Neuronal stem cell (in vitro differentiated cells): ENCODE measurements around the gene WTAP.

Source experiments
- DNase-seq: peaks from one replicate; pipeline ENCODE4 v3.0.0-alpha.2; 2013; ENCODE audit warnings: low spot score
- H2AFZ ChIP-seq: one replicate; pipeline ENCODE4 v1.6.1; 2013; ENCODE audit warnings: mild to moderate bottlenecking, low read length, inconsistent platforms
- H2AK5ac ChIP-seq: 2 replicates; pipeline ENCODE4 v1.6.1; 2013; ENCODE audit warnings: low read depth, mild to moderate bottlenecking, inconsistent platforms, low read length, moderate library complexity, mixed read lengths
- H2BK120ac ChIP-seq: 2 replicates; pipeline ENCODE4 v1.6.1; 2013; ENCODE audit warnings: low read depth, mild to moderate bottlenecking, inconsistent platforms, low read length, moderate library complexity, mixed read lengths
- H2BK12ac ChIP-seq: one replicate; pipeline ENCODE4 v1.6.1; 2013; ENCODE audit warnings: low read length, inconsistent platforms
- H2BK15ac ChIP-seq: 2 replicates; pipeline ENCODE4 v1.6.1; 2013; ENCODE audit warnings: mild to moderate bottlenecking, low read length, inconsistent platforms, mixed read lengths
- H2BK5ac ChIP-seq: one replicate; pipeline ENCODE4 v1.6.1; 2013; ENCODE audit warnings: inconsistent platforms, mild to moderate bottlenecking, low read length, moderate library complexity
- H3K14ac ChIP-seq: one replicate; pipeline ENCODE4 v1.6.1; 2013; ENCODE audit warnings: low read length, inconsistent platforms
- H3K18ac ChIP-seq: 2 replicates; pipeline ENCODE4 v1.6.1; 2013; ENCODE audit warnings: low read length, inconsistent platforms
- H3K23ac ChIP-seq: 2 replicates; pipeline ENCODE4 v1.6.1; 2013; ENCODE audit warnings: low read depth, mild to moderate bottlenecking, mixed read lengths, low read length, inconsistent platforms; ENCODE audit not compliant: poor library complexity
- H3K27ac ChIP-seq: replicated peaks from 3 replicates; pipeline ENCODE4 v1.5.1; 2013; ENCODE audit warnings: low read length, inconsistent platforms
- H3K27me3 ChIP-seq, 3 experiments: 2 replicates each; pipeline ENCODE4 v1.6.1; 2013; ENCODE audit warnings: low read length in 3 of 3, mild to moderate bottlenecking in 2 of 3, inconsistent platforms in 1 of 3, low read depth in 1 of 3, mixed read lengths in 1 of 3, moderate library complexity in 1 of 3; ENCODE audit not compliant: control insufficient read depth in 3 of 3, insufficient read depth in 3 of 3
- H3K36me3 ChIP-seq, 2 donors: replicated peaks in 1 of 2; 2 replicates each; pipeline ENCODE4 v1.6.1; 2013; ENCODE audit warnings: low read length in 2 of 2; ENCODE audit not compliant: control insufficient read depth in 2 of 2, insufficient read depth in 2 of 2
- H3K4ac ChIP-seq: 2 replicates; pipeline ENCODE4 v1.6.1; 2013; ENCODE audit warnings: inconsistent platforms, mild to moderate bottlenecking, low read length, moderate library complexity
- H3K4me1 ChIP-seq, 2 donors: 1 replicate in 1 of 2; 2 replicates in 1 of 2; pipeline ENCODE4 v1.6.1; 2013; ENCODE audit warnings: low read length in 2 of 2, low read depth in 1 of 2; ENCODE audit not compliant: control insufficient read depth in 2 of 2, insufficient read depth in 1 of 2
- H3K4me2 ChIP-seq: one replicate; pipeline ENCODE4 v1.6.1; 2013; ENCODE audit warnings: mild to moderate bottlenecking, low read length, inconsistent platforms; ENCODE audit not compliant: insufficient read depth, poor library complexity, severe bottlenecking
- H3K4me3 ChIP-seq, 2 donors: 2 replicates each; pipeline ENCODE4 v1.5.1; 2013; ENCODE audit warnings: low read length in 2 of 2, mild to moderate bottlenecking in 2 of 2, inconsistent platforms in 1 of 2, moderate library complexity in 1 of 2
- H3K79me1 ChIP-seq: one replicate; pipeline ENCODE4 v1.6.1; 2013; ENCODE audit warnings: low read depth, mild to moderate bottlenecking, inconsistent platforms, low read length, moderate library complexity
- H3K9ac ChIP-seq: one replicate; pipeline ENCODE4 v1.6.1; 2013; ENCODE audit warnings: mild to moderate bottlenecking, low read depth, low read length, inconsistent platforms; ENCODE audit not compliant: poor library complexity
- H3K9me3 ChIP-seq, 2 donors: replicated peaks in 1 of 2; 2 replicates each; pipeline versions ENCODE3 to v1.6.1; 2013; ENCODE audit warnings: low read length in 2 of 2, mild to moderate bottlenecking in 2 of 2, inconsistent platforms in 1 of 2, low read depth in 1 of 2, mixed read lengths in 1 of 2, moderate library complexity in 1 of 2; ENCODE audit not compliant: control insufficient read depth in 2 of 2, insufficient read depth in 1 of 2
- H4K8ac ChIP-seq: one replicate; pipeline ENCODE4 v1.6.1; 2013; ENCODE audit warnings: low read depth, mild to moderate bottlenecking, inconsistent platforms, low read length, moderate library complexity
- H4K91ac ChIP-seq: one replicate; pipeline ENCODE4 v1.6.1; 2013; ENCODE audit warnings: low read length, low read depth, mild to moderate bottlenecking, inconsistent platforms; ENCODE audit not compliant: poor library complexity
- WGBS, 2 donors: extraction: QIAGEN DNeasy Blood & Tissue Kit; methylation state at CpG; one replicate each; pipeline ENCODE4 v1.1.7; 2013; ENCODE audit warnings: missing lambda C conversion rate in 2 of 2, mixed read lengths in 1 of 2; ENCODE audit not compliant: insufficient read length in 2 of 2, insufficient replicate concordance in 1 of 2; ENCODE audit errors: extremely low coverage in 2 of 2; 5-methylcytosine and 5-hydroxymethylcytosine counted together

WTAP gene

DNA sequence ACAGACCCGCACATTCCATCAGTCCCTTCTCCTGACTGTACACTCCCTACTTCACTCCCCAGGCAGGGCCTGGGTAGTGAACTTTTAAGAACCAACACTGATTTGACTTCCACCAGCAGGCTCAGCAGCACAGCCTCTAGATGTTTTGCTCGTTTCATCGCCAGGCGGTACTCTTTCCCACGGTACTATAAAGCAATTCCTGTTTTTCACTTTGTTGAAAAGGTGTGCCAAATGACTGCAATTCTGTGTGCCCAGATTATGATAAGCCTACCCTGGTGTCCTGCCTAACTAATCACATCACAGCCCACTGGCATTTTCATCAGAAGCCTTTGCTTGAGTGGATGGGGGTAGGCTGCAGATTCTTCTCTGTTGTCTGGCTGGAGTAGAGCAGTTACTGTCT lies 12.9 kb upstream of the WTAP start:
- Histone ChIP-seq H4K8ac (no peak overlapping the region), H3K36me3 (peaks cover 0 to 8% of the 10 kb centered on the region in 2 donors), H3K4me2 (no peak overlapping the region), H3K27me3 (no peaks in the 10 kb centered on the region), H2AK5ac (no peak overlapping the region), H3K4me3 (no peak overlapping the region), H2BK5ac (no peak overlapping the region), H2BK15ac (no peak overlapping the region), H3K4ac (no peak overlapping the region), H2AFZ (no peak overlapping the region), H3K79me1 (peaks cover 2% of the 10 kb centered on the region), H3K14ac (no peak overlapping the region), H3K9me3 (no peaks in the 10 kb centered on the region), H3K9ac (no peak overlapping the region), H3K18ac (no peak overlapping the region), H4K91ac (no peak overlapping the region), H3K4me1 (no peaks in the 10 kb centered on the region), H2BK120ac (no peak overlapping the region), H3K27ac (no peak overlapping the region), H2BK12ac (no peak overlapping the region), H3K23ac (no peak overlapping the region)
- no CpG with 5 or more reads among the region's 5 CpGs for WGBS, 2 donors
- no peak for DNase-seq

DNA sequence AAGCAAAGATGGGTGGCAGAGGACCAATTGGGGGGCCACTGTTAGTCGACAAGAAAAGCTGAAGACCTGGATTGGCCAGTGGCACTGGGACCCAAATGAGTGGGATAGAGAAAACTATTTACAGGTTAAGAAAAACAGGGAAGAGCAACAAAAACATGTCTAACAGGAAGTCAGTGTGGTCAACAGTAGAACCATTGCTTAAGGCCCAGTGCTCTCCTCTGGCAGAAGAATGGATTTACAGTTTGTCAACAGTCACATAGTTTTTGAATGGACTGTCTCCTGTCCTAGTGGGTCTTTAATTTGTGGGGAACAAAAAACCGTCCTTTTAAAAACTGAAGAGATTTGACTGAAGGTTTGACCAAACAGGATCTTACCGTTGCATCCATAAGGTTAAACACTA lies 12.1 kb upstream of the WTAP start:
- no peaks in the 10 kb centered on the region for H3K27me3 ChIP-seq
- no peak overlapping the region for H2BK12ac ChIP-seq
- H2BK15ac ChIP-seq, result no peak overlapping the region
- H3K23ac ChIP-seq, result no peak overlapping the region
- no peaks in the 10 kb centered on the region for H3K9me3 ChIP-seq
- no peak for DNase-seq
- no peak overlapping the region for H3K14ac ChIP-seq
- no peak overlapping the region for H4K91ac ChIP-seq
- no peak overlapping the region for H3K9ac ChIP-seq
- no peak overlapping the region for H2BK120ac ChIP-seq
- no peak overlapping the region for H3K4me3 ChIP-seq
- H2AK5ac ChIP-seq, result no peak overlapping the region
- H2BK5ac ChIP-seq, result no peak overlapping the region
- no peaks in the 10 kb centered on the region for H3K4me1 ChIP-seq
- no peak overlapping the region for H3K27ac ChIP-seq
- no CpG with 5 or more reads among the region's 3 CpGs for WGBS, 2 donors
- H4K8ac ChIP-seq, result no peak overlapping the region
- H3K79me1 ChIP-seq, result peaks cover 2% of the 10 kb centered on the region
- H3K4ac ChIP-seq, result no peak overlapping the region
- H3K36me3 ChIP-seq, result peaks cover 0 to 8% of the 10 kb centered on the region in 2 donors
- no peak overlapping the region for H3K18ac ChIP-seq
- no peak overlapping the region for H2AFZ ChIP-seq
- no peak overlapping the region for H3K4me2 ChIP-seq

DNA sequence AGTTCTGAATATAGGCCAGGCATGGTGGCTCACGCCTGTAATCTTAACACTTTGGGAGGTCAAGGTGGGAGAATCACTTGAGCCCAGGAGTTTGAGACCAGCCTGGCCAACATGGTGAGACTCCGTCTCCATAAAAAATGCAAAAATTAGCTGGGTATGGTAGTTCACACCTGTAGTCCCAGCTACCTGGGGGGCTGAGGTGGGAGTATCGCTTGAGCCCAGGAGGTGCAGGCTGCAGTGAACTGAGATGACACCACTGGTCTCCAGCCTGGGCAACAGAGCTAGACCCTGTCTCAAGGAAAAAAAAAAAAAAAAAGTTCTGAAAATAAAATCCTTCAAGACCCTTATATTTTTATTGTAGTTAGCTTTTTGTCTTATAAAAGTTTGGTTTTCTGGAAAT lies 11.7 kb upstream of the WTAP start:
- H3K9me3 ChIP-seq, result no peaks in the 10 kb centered on the region
- no peak overlapping the region for H4K8ac ChIP-seq
- no peaks in the 10 kb centered on the region for H3K4me1 ChIP-seq
- no peak overlapping the region for H2BK5ac ChIP-seq
- H3K36me3 ChIP-seq, result peaks cover 0 to 8% of the 10 kb centered on the region in 2 donors
- H3K23ac ChIP-seq, result no peak overlapping the region
- no peak overlapping the region for H2BK15ac ChIP-seq
- H3K4ac ChIP-seq, result no peak overlapping the region
- H3K14ac ChIP-seq, result no peak overlapping the region
- no peak overlapping the region for H3K4me2 ChIP-seq
- no peak overlapping the region for H2AK5ac ChIP-seq
- no peak overlapping the region for H2AFZ ChIP-seq
- no peak overlapping the region for H3K4me3 ChIP-seq
- no peak overlapping the region for H3K9ac ChIP-seq
- H2BK120ac ChIP-seq, result no peak overlapping the region
- H3K18ac ChIP-seq, result no peak overlapping the region
- H2BK12ac ChIP-seq, result no peak overlapping the region
- no peaks in the 10 kb centered on the region for H3K27me3 ChIP-seq
- no peak overlapping the region for H3K27ac ChIP-seq
- H3K79me1 ChIP-seq, result peaks cover 2% of the 10 kb centered on the region
- no CpG with 5 or more reads among the region's 3 CpGs for WGBS, 2 donors
- no peak for DNase-seq
- no peak overlapping the region for H4K91ac ChIP-seq

DNA sequence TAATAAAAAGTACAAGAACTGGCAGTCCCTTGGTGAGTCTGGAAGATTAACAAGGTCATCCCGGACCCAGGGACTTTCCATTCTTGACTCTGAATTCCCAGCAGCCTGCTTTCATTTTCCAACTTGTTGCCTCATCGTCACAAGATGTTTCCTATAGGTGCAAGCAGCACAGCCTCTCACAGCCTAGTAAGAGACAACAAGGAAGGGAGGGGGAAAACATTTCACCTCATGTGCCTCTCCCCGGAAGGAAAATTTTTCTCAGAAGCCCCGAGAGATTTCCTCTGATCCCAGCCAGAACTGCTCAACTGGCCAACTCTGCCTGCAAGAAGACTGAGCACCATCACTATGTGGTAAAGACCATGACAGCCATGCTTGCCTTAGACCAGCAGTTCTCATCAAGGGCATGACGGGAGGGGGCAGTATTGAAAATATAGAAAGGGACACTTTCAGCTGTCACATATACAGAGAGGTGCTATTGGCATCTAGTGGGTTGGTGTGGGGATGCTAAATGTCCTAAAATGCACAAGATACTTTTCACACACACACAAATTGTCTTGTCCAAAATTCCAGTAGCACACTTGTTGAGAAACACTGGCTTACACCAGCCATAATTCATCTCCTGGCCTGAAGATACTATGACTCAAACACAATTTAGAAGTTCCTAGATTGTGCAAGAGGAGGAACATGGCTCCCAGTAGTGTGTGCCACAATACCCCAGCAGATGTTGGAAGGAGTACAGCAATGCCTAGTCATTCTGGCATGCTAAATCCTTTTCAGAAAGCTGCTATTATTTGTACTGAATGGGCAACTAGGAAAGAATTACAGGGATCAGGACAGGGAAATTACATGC lies 10.8 kb upstream of the WTAP start:
- Histone ChIP-seq H3K79me1 (peaks cover 2% of the 10 kb centered on the region), H2BK15ac (no peak overlapping the region), H3K4me3 (no peak overlapping the region), H3K4me1 (no peaks in the 10 kb centered on the region), H3K27me3 (no peaks in the 10 kb centered on the region), H3K4me2 (no peak overlapping the region), H3K23ac (no peak overlapping the region), H3K14ac (no peak overlapping the region), H3K18ac (no peak overlapping the region), H3K9ac (no peak overlapping the region), H2AK5ac (no peak overlapping the region), H2BK5ac (no peak overlapping the region), H2BK120ac (no peak overlapping the region), H3K27ac (no peak overlapping the region), H3K4ac (no peak overlapping the region), H3K36me3 (peaks cover 0 to 8% of the 10 kb centered on the region in 2 donors), H2AFZ (no peak overlapping the region), H2BK12ac (no peak overlapping the region), H4K91ac (no peak overlapping the region), H4K8ac (no peak overlapping the region), H3K9me3 (no peaks in the 10 kb centered on the region)
- WGBS, 2 donors, result no CpG with 5 or more reads among the region's 5 CpGs
- DNase-seq, result no peak
